HepG2 (cell line): ENCODE data around the gene KLF13. TPM values are rescaled to one million over a fixed set of nuclear protein-coding genes. Genes with fewer than 3 reads are reported as not detected.

ENCODE experiments used
- ELF4 ChIP-seq: sonication (generic); formaldehyde crosslinking; IDR thresholded peaks from 2 replicates; pipeline ENCODE4 v1.5.0; 2020; ENCODE audit warnings: missing genetic modification reagents, mild to moderate bottlenecking, moderate library complexity, borderline replicate concordance
- GTF2F1 ChIP-seq: fragments of 150-350 bp; IDR thresholded peaks from 2 replicates; pipeline ENCODE4 v1.6.1; 2014; ENCODE audit warnings: low read length
- HNF4A ChIP-seq: sonication (generic); formaldehyde crosslinking; IDR thresholded peaks from 2 replicates; pipeline ENCODE4 v1.4.0; 2020; ENCODE audit warnings: missing genetic modification reagents
- RXRB ChIP-seq: IDR thresholded peaks from 2 replicates; pipeline ENCODE4 v1.6.1; 2016; ENCODE audit warnings: borderline replicate concordance, missing genetic modification reagents, missing compliant biosample characterization
- THYN1 ChIP-seq: sonication (generic); formaldehyde crosslinking; IDR thresholded peaks from 2 replicates; pipeline ENCODE4 v1.8.1; 2023; ENCODE audit warnings: low read depth, mild to moderate bottlenecking, moderate library complexity, missing genetic modification reagents, borderline replicate concordance
- ZBTB7B ChIP-seq: sonication (generic); formaldehyde crosslinking; IDR thresholded peaks from 2 replicates; pipeline ENCODE4 v1.4.0; 2020; ENCODE audit warnings: missing genetic modification reagents
- ZNF33A ChIP-seq: sonication (generic); formaldehyde crosslinking; IDR thresholded peaks from 2 replicates; pipeline ENCODE4 v1.5.1; 2020; ENCODE audit warnings: missing genetic modification reagents, mild to moderate bottlenecking, moderate library complexity, borderline replicate concordance
- ZNF768 ChIP-seq: sonication (generic); formaldehyde crosslinking; IDR thresholded peaks from 2 replicates; pipeline ENCODE4 v1.4.0; 2020; ENCODE audit warnings: missing genetic modification reagents
- ZNF782 ChIP-seq: sonication (generic); formaldehyde crosslinking; IDR thresholded peaks from 2 replicates; pipeline ENCODE4 v1.4.0; 2020; ENCODE audit warnings: missing genetic modification reagents, mild to moderate bottlenecking, borderline replicate concordance
- polyA plus RNA-seq, 8 experiments: library from polyadenylated mRNA; depleted of rRNA in 3 of 8; stranded (reverse) in 7 of 8; unstranded in 1 of 8; fragments of >200 nt; fragmentation: Illumina TruSeq in 4 of 8; extraction: Trizol in 4 of 8; gene quantifications; 2 replicates each; pipeline versions ENCODE4 v1.2.1 to v1.2.3, GENCODE V29; 2011 to 2016; ENCODE audit warnings: low read depth in 4 of 8, missing spikeins in 1 of 8, mixed read lengths in 1 of 8; ENCODE audit not compliant: insufficient read depth in 1 of 8
- total RNA-seq, 5 experiments: library from RNA; depleted of rRNA; stranded (reverse); fragments of >200 nt; fragmentation: Illumina TruSeq; extraction: Trizol; gene quantifications; 2 replicates each; pipeline ENCODE4 v1.2.3, GENCODE V29; 2016; ENCODE audit warnings: low read depth in 1 of 5
- TF ChIP-seq, protein P1 (sequence below): sonication (generic); formaldehyde crosslinking; IDR thresholded peaks from 2 replicates; pipeline ENCODE4 v1.8.1; 2023; ENCODE audit warnings: mild to moderate bottlenecking, missing genetic modification reagents
- TF ChIP-seq, protein P2 (sequence below): sonication (generic); formaldehyde crosslinking; IDR thresholded peaks from 2 replicates; pipeline ENCODE4 v1.5.1; 2020; ENCODE audit warnings: mild to moderate bottlenecking, missing genetic modification reagents, moderate library complexity
- TF ChIP-seq, protein P3 (sequence below): sonication (generic); formaldehyde crosslinking; conservative IDR thresholded peaks from 2 replicates; pipeline ENCODE4 v1.8.0; 2022; ENCODE audit warnings: low read depth, missing genetic modification reagents
- TF ChIP-seq, protein P4 (sequence below): sonication (generic); formaldehyde crosslinking; IDR thresholded peaks from 2 replicates; pipeline ENCODE4 v1.5.0; 2020; ENCODE audit warnings: missing genetic modification reagents
- TF ChIP-seq, protein P5 (sequence below): sonication (generic); formaldehyde crosslinking; IDR thresholded peaks from 2 replicates; pipeline ENCODE4 v1.4.0; 2020; ENCODE audit warnings: mild to moderate bottlenecking, missing genetic modification reagents
- TF ChIP-seq, protein P6 (sequence below): sonication (generic); formaldehyde crosslinking; IDR thresholded peaks from 2 replicates; pipeline ENCODE4 v1.5.0; 2020; ENCODE audit warnings: mild to moderate bottlenecking, missing genetic modification reagents

KLF13 gene
- total and polyA plus RNA-seq, 2 of the 13 experiments (the other 11 are each of a cell fraction or from before 2014, with no cell fraction given): 16.8 to 25.1 TPM

DNA sequence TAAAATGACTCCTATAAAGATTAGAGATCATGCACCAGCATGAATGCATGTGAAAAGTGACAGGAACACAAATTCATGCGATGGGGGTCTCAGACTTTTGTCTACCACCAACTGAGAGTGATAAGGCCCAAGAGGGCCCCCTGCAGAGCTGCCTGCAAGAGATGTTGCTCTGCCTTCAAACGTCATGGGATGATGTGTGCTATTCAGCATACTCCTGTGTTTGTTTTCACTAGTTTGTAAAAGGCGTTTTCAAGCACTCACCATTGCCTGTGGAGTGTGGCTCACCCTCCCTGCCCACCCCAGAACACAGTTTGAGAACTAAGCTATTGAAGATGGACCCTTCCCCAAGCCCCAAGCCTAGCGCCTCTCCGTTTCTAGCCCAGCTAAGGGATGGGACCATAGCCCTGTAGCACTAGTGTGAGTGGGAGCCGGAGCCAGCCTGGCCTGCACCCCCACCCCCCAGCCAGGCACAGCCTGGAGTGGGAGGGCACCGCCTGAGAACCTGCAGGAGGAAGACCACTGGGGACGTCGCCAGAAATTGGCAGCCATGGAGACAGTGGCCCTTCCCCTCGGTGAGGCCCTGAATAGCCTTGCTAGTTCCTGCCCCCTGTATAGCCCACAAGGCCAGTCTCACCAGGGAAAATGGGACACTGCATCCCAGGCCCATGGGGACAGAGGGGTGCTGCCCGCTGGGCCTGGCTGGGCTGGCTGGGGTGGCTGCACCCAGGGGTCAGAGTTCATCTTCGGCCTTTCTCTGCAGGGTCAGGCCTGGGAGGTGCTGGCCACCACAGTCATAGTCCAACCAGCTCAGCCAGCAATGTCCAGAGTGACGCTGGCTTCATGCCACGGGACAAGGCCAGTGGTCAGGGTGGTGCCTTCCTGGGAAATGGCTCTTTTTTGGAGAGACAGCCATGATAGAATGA, 22.6 kb upstream of the KLF13 start (continued):
- no peak for TF ChIP-seq RXRB (CRISPR knock-in tag)
- TF ChIP-seq HNF4A: peak; percentile 87
- TF ChIP-seq, protein P1, sequence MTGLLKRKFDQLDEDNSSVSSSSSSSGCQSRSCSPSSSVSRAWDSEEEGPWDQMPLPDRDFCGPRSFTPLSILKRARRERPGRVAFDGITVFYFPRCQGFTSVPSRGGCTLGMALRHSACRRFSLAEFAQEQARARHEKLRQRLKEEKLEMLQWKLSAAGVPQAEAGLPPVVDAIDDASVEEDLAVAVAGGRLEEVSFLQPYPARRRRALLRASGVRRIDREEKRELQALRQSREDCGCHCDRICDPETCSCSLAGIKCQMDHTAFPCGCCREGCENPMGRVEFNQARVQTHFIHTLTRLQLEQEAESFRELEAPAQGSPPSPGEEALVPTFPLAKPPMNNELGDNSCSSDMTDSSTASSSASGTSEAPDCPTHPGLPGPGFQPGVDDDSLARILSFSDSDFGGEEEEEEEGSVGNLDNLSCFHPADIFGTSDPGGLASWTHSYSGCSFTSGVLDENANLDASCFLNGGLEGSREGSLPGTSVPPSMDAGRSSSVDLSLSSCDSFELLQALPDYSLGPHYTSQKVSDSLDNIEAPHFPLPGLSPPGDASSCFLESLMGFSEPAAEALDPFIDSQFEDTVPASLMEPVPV (CRISPR knock-in tag): no peak
- no peak for TF ChIP-seq THYN1 (CRISPR knock-in tag)
- TF ChIP-seq, protein P2, sequence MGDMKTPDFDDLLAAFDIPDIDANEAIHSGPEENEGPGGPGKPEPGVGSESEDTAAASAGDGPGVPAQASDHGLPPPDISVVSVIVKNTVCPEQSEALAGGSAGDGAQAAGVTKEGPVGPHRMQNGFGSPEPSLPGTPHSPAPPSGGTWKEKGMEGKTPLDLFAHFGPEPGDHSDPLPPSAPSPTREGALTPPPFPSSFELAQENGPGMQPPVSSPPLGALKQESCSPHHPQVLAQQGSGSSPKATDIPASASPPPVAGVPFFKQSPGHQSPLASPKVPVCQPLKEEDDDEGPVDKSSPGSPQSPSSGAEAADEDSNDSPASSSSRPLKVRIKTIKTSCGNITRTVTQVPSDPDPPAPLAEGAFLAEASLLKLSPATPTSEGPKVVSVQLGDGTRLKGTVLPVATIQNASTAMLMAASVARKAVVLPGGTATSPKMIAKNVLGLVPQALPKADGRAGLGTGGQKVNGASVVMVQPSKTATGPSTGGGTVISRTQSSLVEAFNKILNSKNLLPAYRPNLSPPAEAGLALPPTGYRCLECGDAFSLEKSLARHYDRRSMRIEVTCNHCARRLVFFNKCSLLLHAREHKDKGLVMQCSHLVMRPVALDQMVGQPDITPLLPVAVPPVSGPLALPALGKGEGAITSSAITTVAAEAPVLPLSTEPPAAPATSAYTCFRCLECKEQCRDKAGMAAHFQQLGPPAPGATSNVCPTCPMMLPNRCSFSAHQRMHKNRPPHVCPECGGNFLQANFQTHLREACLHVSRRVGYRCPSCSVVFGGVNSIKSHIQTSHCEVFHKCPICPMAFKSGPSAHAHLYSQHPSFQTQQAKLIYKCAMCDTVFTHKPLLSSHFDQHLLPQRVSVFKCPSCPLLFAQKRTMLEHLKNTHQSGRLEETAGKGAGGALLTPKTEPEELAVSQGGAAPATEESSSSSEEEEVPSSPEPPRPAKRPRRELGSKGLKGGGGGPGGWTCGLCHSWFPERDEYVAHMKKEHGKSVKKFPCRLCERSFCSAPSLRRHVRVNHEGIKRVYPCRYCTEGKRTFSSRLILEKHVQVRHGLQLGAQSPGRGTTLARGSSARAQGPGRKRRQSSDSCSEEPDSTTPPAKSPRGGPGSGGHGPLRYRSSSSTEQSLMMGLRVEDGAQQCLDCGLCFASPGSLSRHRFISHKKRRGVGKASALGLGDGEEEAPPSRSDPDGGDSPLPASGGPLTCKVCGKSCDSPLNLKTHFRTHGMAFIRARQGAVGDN: peak; percentile 83
- no peak for TF ChIP-seq ELF4 (CRISPR knock-in tag)
- TF ChIP-seq ZBTB7B (CRISPR knock-in tag): peak; percentile 32; the same call in 1 of the 2 replicates
- no peak for TF ChIP-seq ZNF33A
- TF ChIP-seq, protein P3, sequence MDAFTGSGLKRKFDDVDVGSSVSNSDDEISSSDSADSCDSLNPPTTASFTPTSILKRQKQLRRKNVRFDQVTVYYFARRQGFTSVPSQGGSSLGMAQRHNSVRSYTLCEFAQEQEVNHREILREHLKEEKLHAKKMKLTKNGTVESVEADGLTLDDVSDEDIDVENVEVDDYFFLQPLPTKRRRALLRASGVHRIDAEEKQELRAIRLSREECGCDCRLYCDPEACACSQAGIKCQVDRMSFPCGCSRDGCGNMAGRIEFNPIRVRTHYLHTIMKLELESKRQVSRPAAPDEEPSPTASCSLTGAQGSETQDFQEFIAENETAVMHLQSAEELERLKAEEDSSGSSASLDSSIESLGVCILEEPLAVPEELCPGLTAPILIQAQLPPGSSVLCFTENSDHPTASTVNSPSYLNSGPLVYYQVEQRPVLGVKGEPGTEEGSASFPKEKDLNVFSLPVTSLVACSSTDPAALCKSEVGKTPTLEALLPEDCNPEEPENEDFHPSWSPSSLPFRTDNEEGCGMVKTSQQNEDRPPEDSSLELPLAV (CRISPR knock-in tag): no peak
- TF ChIP-seq, protein P4, sequence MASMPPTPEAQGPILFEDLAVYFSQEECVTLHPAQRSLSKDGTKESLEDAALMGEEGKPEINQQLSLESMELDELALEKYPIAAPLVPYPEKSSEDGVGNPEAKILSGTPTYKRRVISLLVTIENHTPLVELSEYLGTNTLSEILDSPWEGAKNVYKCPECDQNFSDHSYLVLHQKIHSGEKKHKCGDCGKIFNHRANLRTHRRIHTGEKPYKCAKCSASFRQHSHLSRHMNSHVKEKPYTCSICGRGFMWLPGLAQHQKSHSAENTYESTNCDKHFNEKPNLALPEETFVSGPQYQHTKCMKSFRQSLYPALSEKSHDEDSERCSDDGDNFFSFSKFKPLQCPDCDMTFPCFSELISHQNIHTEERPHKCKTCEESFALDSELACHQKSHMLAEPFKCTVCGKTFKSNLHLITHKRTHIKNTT (CRISPR knock-in tag): no peak
- no peak for TF ChIP-seq ZNF782
- TF ChIP-seq GTF2F1: no peak
- TF ChIP-seq, protein P5, sequence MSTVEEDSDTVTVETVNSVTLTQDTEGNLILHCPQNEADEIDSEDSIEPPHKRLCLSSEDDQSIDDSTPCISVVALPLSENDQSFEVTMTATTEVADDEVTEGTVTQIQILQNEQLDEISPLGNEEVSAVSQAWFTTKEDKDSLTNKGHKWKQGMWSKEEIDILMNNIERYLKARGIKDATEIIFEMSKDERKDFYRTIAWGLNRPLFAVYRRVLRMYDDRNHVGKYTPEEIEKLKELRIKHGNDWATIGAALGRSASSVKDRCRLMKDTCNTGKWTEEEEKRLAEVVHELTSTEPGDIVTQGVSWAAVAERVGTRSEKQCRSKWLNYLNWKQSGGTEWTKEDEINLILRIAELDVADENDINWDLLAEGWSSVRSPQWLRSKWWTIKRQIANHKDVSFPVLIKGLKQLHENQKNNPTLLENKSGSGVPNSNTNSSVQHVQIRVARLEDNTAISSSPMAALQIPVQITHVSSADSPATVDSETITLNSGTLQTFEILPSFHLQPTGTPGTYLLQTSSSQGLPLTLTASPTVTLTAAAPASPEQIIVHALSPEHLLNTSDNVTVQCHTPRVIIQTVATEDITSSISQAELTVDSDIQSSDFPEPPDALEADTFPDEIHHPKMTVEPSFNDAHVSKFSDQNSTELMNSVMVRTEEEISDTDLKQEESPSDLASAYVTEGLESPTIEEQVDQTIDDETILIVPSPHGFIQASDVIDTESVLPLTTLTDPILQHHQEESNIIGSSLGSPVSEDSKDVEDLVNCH (CRISPR knock-in tag): no peak
- 0 out of 2 replicates have a peak, but pooled peaks have one; percentile 23 for TF ChIP-seq ZNF768 (CRISPR knock-in tag)
- TF ChIP-seq, protein P6, sequence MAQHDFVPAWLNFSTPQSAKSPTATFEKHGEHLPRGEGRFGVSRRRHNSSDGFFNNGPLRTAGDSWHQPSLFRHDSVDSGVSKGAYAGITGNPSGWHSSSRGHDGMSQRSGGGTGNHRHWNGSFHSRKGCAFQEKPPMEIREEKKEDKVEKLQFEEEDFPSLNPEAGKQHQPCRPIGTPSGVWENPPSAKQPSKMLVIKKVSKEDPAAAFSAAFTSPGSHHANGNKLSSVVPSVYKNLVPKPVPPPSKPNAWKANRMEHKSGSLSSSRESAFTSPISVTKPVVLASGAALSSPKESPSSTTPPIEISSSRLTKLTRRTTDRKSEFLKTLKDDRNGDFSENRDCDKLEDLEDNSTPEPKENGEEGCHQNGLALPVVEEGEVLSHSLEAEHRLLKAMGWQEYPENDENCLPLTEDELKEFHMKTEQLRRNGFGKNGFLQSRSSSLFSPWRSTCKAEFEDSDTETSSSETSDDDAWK (CRISPR knock-in tag): no peak
